Midbrain (tissue), 1 donor: Measurements from ENCODE around the gene AKAP1.
A peak's percentile ranks its signal among the peaks of the same experiment; 100 is the strongest.

ENCODE experiments used
- DNase-seq: peaks from one replicate; lab custom pipeline; 2025; lab: John Stamatoyannopoulos, UW

The AKAP1 gene

GRCh38 chr17:57130708-57131461, 45.8 kb downstream of the AKAP1 start:
- DNase-seq = peak; percentile 89

- DNase-seq = no peak
These were observed 47.6 kb downstream of the AKAP1 start for GRCh38 chr17:57132663-57133062.

GRCh38 chr17:57133486-57133885, 48.4 kb downstream of the AKAP1 start:
- DNase-seq = no peak

DNA sequence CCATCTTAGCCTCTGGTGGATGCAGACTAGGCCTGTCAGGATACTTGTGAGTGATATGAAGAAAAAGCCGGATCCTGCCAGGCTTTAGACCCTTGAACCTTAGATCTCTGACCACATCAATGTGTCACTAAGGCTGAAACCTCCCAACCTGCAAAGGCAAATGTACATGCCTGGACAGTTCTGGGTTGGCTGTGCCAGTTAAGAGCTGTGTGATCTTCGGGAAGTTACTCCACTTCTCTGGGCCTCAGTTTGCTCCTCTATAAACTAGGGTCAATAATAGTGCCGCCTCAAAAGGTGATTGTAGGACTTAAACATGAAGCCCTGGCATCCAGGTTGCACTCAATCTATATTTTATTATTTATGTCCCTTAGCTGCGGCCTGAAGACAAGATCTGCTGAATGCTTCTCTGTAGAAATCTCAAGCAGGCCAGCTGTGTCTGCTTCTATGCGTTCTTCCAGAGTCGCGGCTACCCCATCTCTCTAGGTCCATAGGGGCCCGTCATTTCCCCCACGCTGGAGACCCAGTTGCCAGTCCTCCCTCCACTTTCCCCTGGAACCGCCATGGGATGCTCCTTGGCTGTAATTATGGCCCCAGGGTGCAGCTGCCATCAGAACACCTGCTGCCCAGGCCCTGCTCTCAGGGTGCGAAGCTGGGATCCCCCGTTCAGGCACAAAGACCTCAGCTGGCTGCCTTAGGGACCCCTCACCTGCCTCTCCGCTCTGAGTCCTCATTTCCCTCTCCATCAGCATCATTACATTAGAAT, 50.2 kb downstream of the AKAP1 start:
- DNase-seq = no peak

GRCh38 chr17:57135789-57136291, 50.8 kb downstream of the AKAP1 start:
- no peak for DNase-seq

DNA sequence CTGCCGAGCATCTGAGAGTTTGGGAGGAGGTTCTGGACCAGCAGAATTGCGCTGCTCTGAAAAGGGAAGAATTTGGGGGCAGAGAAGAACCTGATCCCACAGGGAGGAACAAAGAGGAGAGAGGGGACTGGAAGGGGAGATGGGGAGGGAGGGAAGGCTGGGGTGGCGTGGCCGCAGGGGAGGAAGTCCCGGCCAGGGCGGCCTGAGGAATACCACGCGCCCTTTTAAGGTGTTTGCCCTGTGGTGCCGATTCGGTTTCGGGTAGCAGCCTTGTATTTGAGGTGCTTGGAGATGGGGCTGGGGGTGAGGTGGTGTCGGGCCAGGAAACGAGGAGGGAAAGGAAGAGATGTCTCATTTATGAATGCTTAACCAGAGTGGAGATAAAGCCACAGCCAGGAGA, 51.3 kb downstream of the AKAP1 start:
- DNase-seq = no peak

DNA sequence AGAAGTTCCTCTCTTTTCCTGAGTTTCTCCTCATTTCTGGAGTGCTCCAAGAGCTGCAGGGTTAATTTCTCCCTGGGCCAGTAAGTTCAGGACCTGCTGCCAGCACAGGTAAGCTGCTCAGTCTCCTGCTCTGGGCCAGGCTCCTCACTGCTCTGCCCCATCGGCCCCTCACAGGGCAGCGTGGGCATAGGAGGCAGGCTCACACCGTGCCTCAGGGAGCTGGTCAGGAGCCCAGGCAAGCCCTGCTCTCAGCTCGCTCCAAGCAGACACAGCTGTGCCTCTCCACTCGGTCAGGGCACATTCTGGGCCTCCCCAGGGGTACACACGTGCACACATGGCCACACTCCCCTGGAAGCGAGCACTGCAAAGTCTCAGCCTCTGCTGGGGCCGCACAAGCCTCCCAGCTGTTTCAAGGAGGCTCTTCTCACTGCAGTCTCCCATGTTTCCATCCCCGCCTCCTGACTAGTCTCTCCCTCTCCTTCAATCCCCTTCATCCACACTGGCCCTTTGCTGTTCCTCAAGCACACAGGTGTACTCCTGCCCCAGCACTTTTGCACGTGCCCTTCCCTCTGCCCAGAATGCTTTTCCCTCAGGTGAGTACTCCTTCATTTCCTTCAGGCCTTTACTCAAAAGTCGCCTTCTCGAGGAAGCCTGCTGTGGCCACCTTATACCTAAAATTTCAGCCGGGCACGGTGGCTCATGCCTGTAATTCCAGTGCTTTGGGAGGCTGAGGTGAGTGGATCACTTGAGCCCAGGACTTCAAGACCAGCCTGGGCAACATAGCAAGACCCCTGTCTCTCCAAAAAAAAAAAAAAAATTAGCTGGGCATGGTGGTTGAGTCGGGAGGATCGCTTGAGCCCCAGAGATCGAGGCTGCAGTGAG, 53.2 kb downstream of the AKAP1 start:
- DNase-seq = no peak

DNA sequence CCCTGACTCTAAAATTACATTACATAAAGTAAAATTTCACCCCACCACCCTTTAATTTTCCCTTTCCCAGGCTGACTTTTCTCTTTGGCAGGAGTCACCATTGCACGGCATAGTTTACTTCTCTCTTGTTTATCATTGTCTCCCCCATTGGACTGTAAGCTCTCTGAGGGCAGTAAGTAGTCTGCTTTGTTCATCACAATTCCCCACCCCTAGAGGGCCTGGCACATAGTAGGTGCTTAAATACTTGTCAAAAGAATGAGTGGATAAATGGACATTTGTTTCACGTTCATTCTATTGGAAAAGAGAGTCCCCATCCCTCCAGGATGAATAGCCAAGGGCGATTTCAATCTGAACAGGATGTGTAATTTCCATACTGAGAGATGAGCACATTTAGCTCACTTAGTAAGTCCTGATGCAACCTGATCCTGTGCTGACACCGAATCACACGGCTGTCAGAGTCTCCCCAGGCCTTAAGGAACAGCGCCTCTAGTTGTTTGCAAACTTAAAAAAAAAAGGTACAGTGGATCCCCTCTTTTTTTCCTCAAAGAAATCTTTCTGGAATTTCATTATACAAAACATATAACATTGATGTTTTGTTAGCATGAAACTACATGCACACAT, 54.0 kb downstream of the AKAP1 start:
- DNase-seq = no peak

DNA sequence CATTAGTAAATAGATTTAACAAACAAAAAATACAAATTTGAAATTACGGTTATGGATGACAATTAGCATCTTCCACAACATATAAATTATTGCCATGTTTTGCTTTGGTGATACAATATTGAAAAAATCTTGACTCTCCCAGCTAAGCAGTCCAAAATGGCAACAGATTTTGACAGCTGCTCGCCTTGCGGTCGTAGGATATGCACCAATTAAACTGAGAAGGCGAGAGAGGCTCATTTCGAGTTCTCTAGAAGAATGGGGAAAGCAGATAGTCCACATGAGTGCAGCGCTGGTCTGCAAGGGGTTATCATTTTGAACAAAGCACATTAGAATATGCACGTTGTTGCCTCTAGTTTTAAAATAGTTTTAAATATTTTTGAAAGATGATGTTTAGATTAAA, 55.3 kb downstream of the AKAP1 start:
- DNase-seq = no peak

DNA sequence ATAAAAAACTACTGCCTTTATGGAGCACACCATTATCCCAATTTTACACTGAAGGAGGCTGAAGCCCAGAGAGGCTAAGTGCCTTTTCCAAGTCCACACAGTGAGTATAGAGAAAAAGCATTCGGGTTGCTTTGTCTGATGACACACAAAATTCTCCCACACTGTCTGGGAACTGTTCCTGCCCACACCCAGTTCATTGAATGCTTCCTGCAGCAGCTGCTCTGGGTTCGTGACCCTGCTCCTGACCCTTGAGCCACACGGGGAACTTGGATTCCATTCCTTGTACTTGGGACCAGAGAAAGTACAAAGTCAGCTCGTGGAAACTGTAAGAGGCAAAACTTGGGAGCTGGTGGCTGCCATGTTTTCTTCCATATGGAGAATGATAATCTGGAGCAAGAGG, 57.9 kb downstream of the AKAP1 start:
- DNase-seq = no peak

DNA sequence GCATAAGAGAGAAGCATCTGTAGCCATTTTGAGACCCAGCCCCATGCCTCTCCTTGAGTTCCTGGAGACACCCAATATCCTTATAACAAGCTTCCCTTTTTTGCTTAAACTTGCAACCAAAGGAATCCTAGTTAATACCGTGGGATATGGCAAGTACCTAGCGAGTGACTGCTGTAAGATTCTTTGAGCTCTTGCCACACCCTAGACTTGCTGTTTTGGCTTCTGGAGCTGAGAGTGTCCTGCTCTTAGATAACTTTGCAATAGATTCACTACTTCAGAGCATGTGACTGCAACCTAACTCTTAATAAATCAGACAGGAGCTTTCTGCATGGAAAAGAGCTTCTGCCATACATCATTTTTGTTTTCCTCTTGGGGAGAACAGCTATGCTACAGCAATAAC, 58.3 kb downstream of the AKAP1 start:
- DNase-seq = no peak

DNA sequence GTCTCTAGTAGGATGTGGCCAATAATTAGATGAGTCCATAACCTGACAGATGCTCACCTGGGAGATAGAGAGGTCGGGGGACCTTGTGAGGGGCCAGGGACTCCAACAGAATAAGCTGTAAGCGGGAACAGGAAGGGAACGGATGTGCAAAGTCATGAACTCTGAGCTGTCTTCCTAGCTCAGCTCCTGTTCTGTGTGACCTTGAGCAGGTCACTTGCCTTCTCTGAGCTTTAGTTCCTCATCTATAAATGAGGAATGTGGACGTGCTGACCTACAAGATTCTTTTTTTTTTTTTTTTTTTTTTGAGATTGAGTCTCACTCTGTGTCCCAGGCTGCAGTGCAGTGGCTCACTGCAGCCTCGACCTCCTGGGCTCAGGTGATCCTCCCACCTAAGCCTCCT, 58.9 kb downstream of the AKAP1 start:
- DNase-seq = no peak

GRCh38 chr17:57144567-57144966, 59.5 kb downstream of the AKAP1 start:
- no peak for DNase-seq

- no peak for DNase-seq
These were observed 60.3 kb downstream of the AKAP1 start for GRCh38 chr17:57145347-57145746.

GRCh38 chr17:57146273-57146672, 61.2 kb downstream of the AKAP1 start:
- no peak for DNase-seq

- no peak for DNase-seq
These were observed 66.8 kb downstream of the AKAP1 start for GRCh38 chr17:57151798-57152197.

- no peak for DNase-seq
These were observed 68.0 kb downstream of the AKAP1 start for GRCh38 chr17:57152967-57153528.

GRCh38 chr17:57154921-57155320, 69.9 kb downstream of the AKAP1 start:
- DNase-seq = no peak

- DNase-seq = no peak
These were observed 73.3 kb downstream of the AKAP1 start for GRCh38 chr17:57158325-57158724.

DNA sequence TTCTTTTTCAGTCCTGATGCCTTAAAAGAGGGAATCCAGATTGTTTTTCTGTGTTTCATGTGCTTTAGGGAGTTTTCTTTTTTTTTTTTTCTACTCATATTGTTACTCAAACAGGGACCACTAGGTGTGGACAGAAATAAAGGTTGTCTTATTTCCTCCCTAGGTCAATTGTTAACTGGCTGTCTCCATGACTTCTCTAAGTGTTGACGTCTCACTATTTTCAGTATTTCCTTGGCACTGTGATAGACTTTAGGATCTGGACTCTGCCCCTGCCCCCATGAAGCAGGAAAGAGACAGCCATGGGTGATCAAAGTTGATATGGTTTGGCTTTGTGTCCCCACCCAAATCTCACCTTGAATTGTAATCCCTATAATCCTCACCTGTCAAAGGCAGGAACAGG, 73.7 kb downstream of the AKAP1 start:
- DNase-seq = no peak

DNA sequence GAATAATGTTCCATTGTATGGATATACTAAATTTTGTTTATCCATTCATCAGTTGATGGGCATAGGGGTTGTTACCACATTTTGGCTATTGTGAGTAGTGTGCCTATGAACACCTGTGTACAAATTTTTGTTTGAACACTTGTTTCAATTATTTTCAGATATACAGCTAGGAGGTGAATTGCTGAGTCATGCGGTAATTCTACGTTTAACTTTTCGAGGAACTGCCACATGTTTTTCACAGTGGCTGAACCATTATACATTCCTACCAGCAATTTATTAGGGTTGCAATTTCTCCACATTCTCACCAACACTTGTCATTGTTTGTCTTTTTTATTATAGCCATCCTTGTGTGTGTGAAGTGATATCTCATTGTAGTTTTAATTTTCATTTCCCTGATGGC, 75.6 kb downstream of the AKAP1 start:
- DNase-seq = no peak

- DNase-seq = no peak
These were observed 79.8 kb downstream of the AKAP1 start for GRCh38 chr17:57164814-57165213.
